Spleen (tissue), 11 donors: Measurements from ENCODE around the gene C16orf86. TPM values are rescaled to one million over a fixed set of nuclear protein-coding genes. Genes with fewer than 3 reads are reported as not detected.

Experiments used
- DNase-seq: peaks from one replicate; pipeline ENCODE4 v3.0.0-alpha.2; 2020
- H3K27ac ChIP-seq, 8 donors: fragments of 200-600 bp; sonication (generic) in 7 of 8; 1 replicate in 4 of 8; 2 replicates in 4 of 8; pipeline versions ENCODE4 v1.5.0 to v1.8.0; 2016 to 2021; ENCODE audit warnings: inconsistent platforms in 4 of 8, mild to moderate bottlenecking in 4 of 8, moderate library complexity in 1 of 8
- H3K27me3 ChIP-seq, 7 donors: fragments of 200-600 bp; sonication (generic) in 6 of 7; replicated peaks in 1 of 7; 1 replicate in 4 of 7; 2 replicates in 3 of 7; pipeline versions ENCODE4 v1.5.0 to v1.8.0; 2016 to 2021; ENCODE audit warnings: inconsistent platforms in 3 of 7, mild to moderate bottlenecking in 1 of 7
- H3K36me3 ChIP-seq, 6 donors: fragments of 200-600 bp; sonication (generic) in 5 of 6; 1 replicate in 4 of 6; 2 replicates in 2 of 6; pipeline versions ENCODE4 v1.5.0 to v1.8.0; 2016 to 2021; ENCODE audit warnings: inconsistent platforms in 2 of 6
- H3K4me1 ChIP-seq, 6 donors: fragments of 200-600 bp; sonication (generic) in 5 of 6; 1 replicate in 3 of 6; 2 replicates in 3 of 6; pipeline versions ENCODE4 v1.5.0 to v1.8.0; 2016 to 2021; ENCODE audit warnings: inconsistent platforms in 3 of 6
- H3K4me3 ChIP-seq, 8 donors: fragments of 200-600 bp; sonication (generic) in 7 of 8; 1 replicate in 4 of 8; 2 replicates in 4 of 8; pipeline versions ENCODE4 v1.5.0 to v1.8.0; 2016 to 2021; ENCODE audit warnings: inconsistent platforms in 4 of 8, mild to moderate bottlenecking in 4 of 8, moderate library complexity in 2 of 8
- H3K9me3 ChIP-seq, 8 donors: fragments of 200-600 bp; sonication (generic) in 7 of 8; 1 replicate in 4 of 8; 2 replicates in 4 of 8; pipeline versions ENCODE4 v1.5.0 to v1.8.0; 2016 to 2021; ENCODE audit warnings: inconsistent platforms in 4 of 8
- CTCF ChIP-seq, 11 experiments: fragments of 200-600 bp in 7 of 11; fragments of 450-650 bp in 4 of 11; sonication (generic) in 4 of 11; IDR thresholded peaks in 8 of 11; conservative IDR thresholded peaks in 3 of 11; 1 replicate in 7 of 11; 2 replicates in 4 of 11; pipeline versions ENCODE4 v1.4.0 to v1.8.0; 2016 to 2021; ENCODE audit warnings: antibody characterized with exemption in 11 of 11, inconsistent platforms in 4 of 11, mild to moderate bottlenecking in 1 of 11
- POLR2A ChIP-seq, 3 donors: fragments of 450-650 bp; IDR thresholded peaks; one replicate each; pipeline ENCODE4 v1.5.1; 2017; ENCODE audit warnings: antibody characterized with exemption in 3 of 3, mild to moderate bottlenecking in 1 of 3
- POLR2AphosphoS5 ChIP-seq, 3 donors: sonication (generic); formaldehyde crosslinking; IDR thresholded peaks; one replicate each; pipeline ENCODE4 v1.5.1; 2017; ENCODE audit warnings: antibody characterized with exemption in 3 of 3
- WGBS, 5 donors: extraction: QIAGEN DNeasy Blood & Tissue Kit in 3 of 5; methylation state at CpG; one replicate each; pipeline versions ENCODE4 v1.1.5 to v1.1.7; 2013 to 2018; 5-methylcytosine and 5-hydroxymethylcytosine counted together
- intact Hi-C: fragments of 100-400 bp; cut with DNase I; formaldehyde crosslinking; loops from one replicate; pipeline ENCODE4 v1.15.0; 2023; ENCODE audit warnings: low total_unique reads
- polyA plus RNA-seq, 3 donors: library from polyadenylated mRNA; stranded (reverse); fragments of 200-250 nt; gene quantifications; one replicate each; pipeline ENCODE4 v1.2.1, GENCODE V29; 2013
- total RNA-seq, 7 donors: library from RNA; depleted of rRNA in 3 of 7; stranded (reverse); fragments of >200 nt in 3 of 7; fragmentation: NEBNext Ultra II Directional in 4 of 7; extraction: Animal tissue kit (Norgen Biotek cat#: 25700) in 4 of 7; gene quantifications; one replicate each; pipeline versions ENCODE4 v1.1.0 to v1.2.1, GENCODE V29; 2016 to 2021
- donor health status: healthy with polysubstance abuse.
- donor health status: DM: no; HTN: no; CAD: no; lungs with moderate emphysema.
- donor health status: DM: no; HTN: no; CAD: no.
- donor health status: Bipolar disorder and iron deficiency.
- donor health status: healthy.
- donor health status: DM: no; HTN: no; CAD: no.
- donor health status: DM: yes; HTN: yes; CAD: no.

Gene C16orf86
- total and polyA plus RNA-seq, 10 donors = 5.2 to 17.3 (median 8.9) TPM

GRCh38 chr16:67661886-67662652, 4.5 kb upstream of the C16orf86 start:
- Histone ChIP-seq H3K4me1 (peaks cover 23 to 75% (median 44%) of the 10 kb centered on the region in 6 donors), H3K36me3 (peaks cover 0 to 50% (median 11%) of the 10 kb centered on the region in 6 donors), H3K27me3 (no peaks in the 10 kb centered on the region), H3K4me3 (peak overlapping the region in 2 of 8 donors; percentile 92 to 97), H3K9me3 (no peaks in the 10 kb centered on the region), H3K27ac (peak overlapping the region in 2 of 8 donors; percentile 99)
- intact Hi-C loops = no loop called here
- 90 to 98% (median 94%) methylated on average over 17 to 34 of the region's 34 CpGs for WGBS, 5 donors
- no peak for TF ChIP-seq CTCF (IDR thresholded peaks at IDR 0.05 in 8 of 11, conservative IDR thresholded peaks at IDR 0.05 in 3 of 11)
- no peak for TF ChIP-seq POLR2A (IDR thresholded peaks at IDR 0.05)
- TF ChIP-seq POLR2AphosphoS5 (IDR thresholded peaks at IDR 0.05) = no peak
- peak; percentile 84 for DNase-seq

- H3K27ac ChIP-seq = no peak overlapping the region
- intact Hi-C loops = no loop called here
- no peak overlapping the region for H3K4me3 ChIP-seq
- H3K9me3 ChIP-seq = no peaks in the 10 kb centered on the region
- H3K36me3 ChIP-seq = peaks cover 0 to 44% (median 7%) of the 10 kb centered on the region in 6 donors
- no peak for DNase-seq
- H3K27me3 ChIP-seq = no peaks in the 10 kb centered on the region
- peaks cover 29 to 77% (median 50%) of the 10 kb centered on the region in 6 donors for H3K4me1 ChIP-seq
- no peak for TF ChIP-seq POLR2A (IDR thresholded peaks at IDR 0.05)
- TF ChIP-seq POLR2AphosphoS5 (IDR thresholded peaks at IDR 0.05) = no peak
- no peak for TF ChIP-seq CTCF (IDR thresholded peaks at IDR 0.05 in 8 of 11, conservative IDR thresholded peaks at IDR 0.05 in 3 of 11)
These were observed 4.0 kb upstream of the C16orf86 start for GRCh38 chr16:67662653-67663010.

- DNase-seq = no peak
These were observed 3.3 kb upstream of the C16orf86 start for GRCh38 chr16:67663151-67663876.

More at GRCh38 chr16:67663151-67663876, 3.3 kb upstream of the C16orf86 start:
- H3K4me1 ChIP-seq = peaks cover 35 to 77% (median 54%) of the 10 kb centered on the region in 6 donors
- peak overlapping the region in 1 of 8 donors; percentile 11 for H3K27ac ChIP-seq
- TF ChIP-seq POLR2AphosphoS5 (IDR thresholded peaks at IDR 0.05) = no peak
- TF ChIP-seq CTCF (IDR thresholded peaks at IDR 0.05 in 8 of 11, conservative IDR thresholded peaks at IDR 0.05 in 3 of 11) = peak in 1 of 11 experiments; percentile 26
- H3K4me3 ChIP-seq = no peak overlapping the region
- 85 to 89% (median 86%) methylated on average over 6 to 25 of the region's 25 CpGs for WGBS, 5 donors
- H3K9me3 ChIP-seq = no peaks in the 10 kb centered on the region
- peaks cover 0 to 38% (median 1%) of the 10 kb centered on the region in 6 donors for H3K36me3 ChIP-seq
- H3K27me3 ChIP-seq = no peaks in the 10 kb centered on the region
- intact Hi-C loops = no loop called here
